ENCODE measurements around the gene SRPK1.
A peak's percentile ranks its signal among the peaks of the same experiment; 100 is the strongest.
"Not testable (repeated sequence)": the region's sequence is repeated elsewhere in the genome, so short reads cannot be mapped to it uniquely, and the experiment has no call there.

SRPK1 gene

GRCh38 chr6:35920793-35921732, at the start of gene SRPK1:
Gene SRPK1 (minus strand): TSS chr6:35921098. CDS start chr6:35921056, 42 bp downstream.
- DNase-seq, result peak; percentile 96

GRCh38 chr6:35970181-35970580, 49.3 kb upstream of the SRPK1 start:
- DNase-seq, result no peak

- DNase-seq, result no peak
Measured at GRCh38 chr6:35969646-35970045, 48.7 kb upstream of the SRPK1 start.

- no peak for DNase-seq
Measured at GRCh38 chr6:35968821-35969220, 47.9 kb upstream of the SRPK1 start.

GRCh38 chr6:35967076-35967774, 46.3 kb upstream of the SRPK1 start:
- no peak for DNase-seq

GRCh38 chr6:35962779-35963560, 42.1 kb upstream of the SRPK1 start:
- no peak for DNase-seq

GRCh38 chr6:35960187-35960586, 39.3 kb upstream of the SRPK1 start:
- DNase-seq, result no peak

GRCh38 chr6:35955970-35956369, 35.1 kb upstream of the SRPK1 start:
- DNase-seq, result no peak

GRCh38 chr6:35955521-35955920, 34.6 kb upstream of the SRPK1 start:
- no peak for DNase-seq

GRCh38 chr6:35955071-35955470, 34.2 kb upstream of the SRPK1 start:
- no peak for DNase-seq

- no peak for DNase-seq
Measured at GRCh38 chr6:35954333-35954732, 33.4 kb upstream of the SRPK1 start.

GRCh38 chr6:35948725-35949124, 27.8 kb upstream of the SRPK1 start:
- no peak for DNase-seq

GRCh38 chr6:35945650-35946025, 24.7 kb upstream of the SRPK1 start:
- DNase-seq, result no peak

GRCh38 chr6:35943390-35943789, 22.5 kb upstream of the SRPK1 start:
- no peak for DNase-seq

- DNase-seq, result no peak
Measured at GRCh38 chr6:35942355-35942754, 21.5 kb upstream of the SRPK1 start.

- not testable (repeated sequence) for DNase-seq
Measured at GRCh38 chr6:35941170-35941569, 20.3 kb upstream of the SRPK1 start.

GRCh38 chr6:35940014-35940413, 19.1 kb upstream of the SRPK1 start:
- DNase-seq, result not testable (repeated sequence)

- not testable (repeated sequence) for DNase-seq
Measured at GRCh38 chr6:35939259-35939658, 18.4 kb upstream of the SRPK1 start.

- no peak for DNase-seq
Measured at GRCh38 chr6:35936681-35937359, 15.9 kb upstream of the SRPK1 start.

- DNase-seq, result no peak
Measured at GRCh38 chr6:35935469-35935868, 14.6 kb upstream of the SRPK1 start.

- DNase-seq, result no peak
Measured at GRCh38 chr6:35933844-35934243, 12.9 kb upstream of the SRPK1 start.

GRCh38 chr6:35931873-35932272, 11.0 kb upstream of the SRPK1 start:
- DNase-seq, result not testable (repeated sequence)

- no peak for DNase-seq
Measured at GRCh38 chr6:35931120-35931561, 10.2 kb upstream of the SRPK1 start.
